H1 (cell line): ENCODE measurements around the gene MADD. TPM values are rescaled to one million over a fixed set of nuclear protein-coding genes. Genes with fewer than 3 reads are reported as not detected.

Source experiments
- CTCF ChIA-PET: fragments of 300-600 bp; sonication (Branson Sonifier 250); formaldehyde crosslinking; loops from one replicate; lab custom pipeline; 2021; ENCODE audit not compliant: partially characterized antibody; lab: Charles Lee
- POLR2A ChIA-PET: fragments of 300-600 bp; sonication (Branson Sonifier 250); formaldehyde crosslinking; loops from one replicate; lab custom pipeline; 2021; ENCODE audit warnings: inconsistent platforms; ENCODE audit not compliant: partially characterized antibody; lab: Charles Lee
- DNase-seq, 2 experiments: peaks; one replicate each; pipeline versions ENCODE4 v3.0.0 to v3.0.0-alpha.2; 2010 to 2022; ENCODE audit warnings: low spot score in 2 of 2, low read depth in 1 of 2, mixed read lengths in 1 of 2
- FAIRE-seq: peaks from 2 replicates; lab custom pipeline; 2011; peaks lifted over from hg19 to GRCh38; lab: Jason Lieb, UNC
- H2AFZ ChIP-seq: 2 replicates; pipeline ENCODE4 v1.8.1; 2012; ENCODE audit warnings: low read length, inconsistent platforms
- H2AK5ac ChIP-seq: 2 replicates; pipeline ENCODE4 v1.6.1; 2013; ENCODE audit warnings: low read depth, low read length
- H2BK120ac ChIP-seq: replicated peaks from 2 replicates; pipeline ENCODE3; 2013; ENCODE audit warnings: low read depth, low read length, inconsistent platforms
- H2BK12ac ChIP-seq: 2 replicates; pipeline ENCODE4 v1.6.1; 2013; ENCODE audit warnings: low read depth, low read length
- H2BK15ac ChIP-seq: 2 replicates; pipeline ENCODE4 v1.6.1; 2013; ENCODE audit warnings: low read length
- H2BK20ac ChIP-seq: 2 replicates; pipeline ENCODE4 v1.6.1; 2013; ENCODE audit warnings: low read length
- H2BK5ac ChIP-seq: 2 replicates; pipeline ENCODE4 v1.6.1; 2013; ENCODE audit warnings: low read depth, low read length
- H3K14ac ChIP-seq: 2 replicates; pipeline ENCODE4 v1.6.1; 2013; ENCODE audit warnings: inconsistent platforms; ENCODE audit not compliant: insufficient read length
- H3K18ac ChIP-seq: 2 replicates; pipeline ENCODE4 v1.6.1; 2013; ENCODE audit warnings: low read length; ENCODE audit errors: extremely low read depth
- H3K23ac ChIP-seq: 2 replicates; pipeline ENCODE4 v1.6.1; 2013; ENCODE audit warnings: inconsistent platforms; ENCODE audit not compliant: insufficient read length
- H3K23me2 ChIP-seq: 2 replicates; pipeline ENCODE4 v1.6.1; 2013; ENCODE audit warnings: low read depth, low read length
- H3K27ac ChIP-seq: 2 replicates; pipeline ENCODE4 v1.6.1; 2011; ENCODE audit warnings: low read depth, low read length, inconsistent platforms
- H3K27me3 ChIP-seq, 4 experiments: replicated peaks in 1 of 4; 1 replicate in 1 of 4; 2 replicates in 3 of 4; pipeline versions ENCODE4 v1.6.1 to v1.8.1; 2011 to 2013; ENCODE audit warnings: low read length in 3 of 4, mild to moderate bottlenecking in 3 of 4, inconsistent platforms in 2 of 4, mixed read lengths in 2 of 4, moderate library complexity in 1 of 4; ENCODE audit not compliant: control insufficient read depth in 3 of 4, insufficient read depth in 3 of 4; ENCODE audit errors: extremely low read depth in 1 of 4
- H3K36me3 ChIP-seq, 4 experiments: 2 replicates each; pipeline versions ENCODE4 v1.6.1 to v1.8.1; 2011 to 2013; ENCODE audit warnings: mild to moderate bottlenecking in 4 of 4, low read length in 3 of 4, moderate library complexity in 2 of 4, control low read depth in 1 of 4, inconsistent platforms in 1 of 4; ENCODE audit not compliant: insufficient read depth in 4 of 4, control insufficient read depth in 2 of 4
- H3K4ac ChIP-seq: replicated peaks from 2 replicates; pipeline ENCODE3; 2013; ENCODE audit warnings: low read length, low read depth, mixed read lengths, inconsistent platforms; ENCODE audit not compliant: insufficient read length
- H3K4me1 ChIP-seq, 4 experiments: replicated peaks in 1 of 4; 1 replicate in 1 of 4; 2 replicates in 3 of 4; pipeline versions ENCODE4 v1.6.1 to v1.8.1; 2011 to 2013; ENCODE audit warnings: low read length in 3 of 4, inconsistent platforms in 2 of 4, mixed read lengths in 1 of 4; ENCODE audit not compliant: insufficient read depth in 4 of 4, control insufficient read depth in 3 of 4
- H3K4me2 ChIP-seq, 2 experiments: 2 replicates each; pipeline versions ENCODE4 v1.6.1 to v1.8.1; 2011 to 2013; ENCODE audit warnings: low read depth in 2 of 2, low read length in 2 of 2, control low read depth in 1 of 2, inconsistent platforms in 1 of 2, mild to moderate bottlenecking in 1 of 2; ENCODE audit not compliant: insufficient read depth in 1 of 2
- H3K4me3 ChIP-seq, 4 experiments: fragments of 200-600, 300-600 bp in 1 of 4; sonication (generic), shearing (Covaris generic), sonication (Bioruptor Twin) in 1 of 4; 2 replicates each; pipeline versions ENCODE4 v1.5.1 to v1.8.1; 2011 to 2016; ENCODE audit warnings: low read length in 4 of 4, low read depth in 3 of 4, control low read depth in 2 of 4, inconsistent platforms in 2 of 4, mild to moderate bottlenecking in 2 of 4, mixed read lengths in 1 of 4, moderate library complexity in 1 of 4; ENCODE audit not compliant: insufficient read depth in 2 of 4; ENCODE audit errors: extremely low read depth in 1 of 4
- H3K56ac ChIP-seq: replicated peaks from 2 replicates; pipeline ENCODE3; 2013; ENCODE audit warnings: low read depth, mild to moderate bottlenecking, mixed read lengths, low read length, inconsistent platforms; ENCODE audit not compliant: insufficient read length
- H3K79me1 ChIP-seq: 2 replicates; pipeline ENCODE4 v1.6.1; 2013; ENCODE audit warnings: low read depth, low read length, control low read depth
- H3K79me2 ChIP-seq, 2 experiments: 2 replicates each; pipeline versions ENCODE4 v1.6.1 to v1.8.1; 2012 to 2013; ENCODE audit warnings: low read length in 2 of 2, mild to moderate bottlenecking in 2 of 2, inconsistent platforms in 1 of 2; ENCODE audit not compliant: insufficient read depth in 2 of 2, control insufficient read depth in 1 of 2
- H3K9ac ChIP-seq, 4 experiments: replicated peaks in 1 of 4; 1 replicate in 1 of 4; 2 replicates in 3 of 4; pipeline versions ENCODE4 v1.6.1 to v1.8.1; 2011 to 2013; ENCODE audit warnings: low read depth in 3 of 4, low read length in 3 of 4, control low read depth in 2 of 4, mild to moderate bottlenecking in 2 of 4, moderate library complexity in 2 of 4, inconsistent platforms in 1 of 4; ENCODE audit errors: extremely low read depth in 1 of 4
- H3K9me3 ChIP-seq, 2 experiments: 2 replicates each; pipeline versions ENCODE4 v1.6.1 to v1.8.1; 2012 to 2013; ENCODE audit warnings: mild to moderate bottlenecking in 2 of 2, moderate library complexity in 2 of 2, control low read depth in 1 of 2, inconsistent platforms in 1 of 2, low read depth in 1 of 2, low read length in 1 of 2, mixed read lengths in 1 of 2; ENCODE audit not compliant: insufficient read depth in 2 of 2
- H4K20me1 ChIP-seq, 2 experiments: replicated peaks in 1 of 2; 2 replicates each; pipeline versions ENCODE3 to v1.8.1; 2011 to 2013; ENCODE audit warnings: inconsistent platforms in 2 of 2, low read length in 2 of 2, mild to moderate bottlenecking in 1 of 2; ENCODE audit not compliant: insufficient read depth in 2 of 2, control insufficient read depth in 1 of 2
- H4K5ac ChIP-seq: 2 replicates; pipeline ENCODE4 v1.6.1; 2013; ENCODE audit warnings: low read length, low read depth, mixed read lengths, inconsistent platforms; ENCODE audit not compliant: insufficient read length
- H4K8ac ChIP-seq: 2 replicates; pipeline ENCODE4 v1.8.0; 2013; ENCODE audit warnings: mild to moderate bottlenecking, moderate library complexity, low read length, inconsistent platforms; ENCODE audit not compliant: insufficient read depth; ENCODE audit errors: extremely low read depth
- H4K91ac ChIP-seq: replicated peaks from 2 replicates; pipeline ENCODE3; 2013; ENCODE audit warnings: low read length, mixed read lengths, inconsistent platforms; ENCODE audit not compliant: insufficient read length
- CBX5 ChIP-seq: fragments of 300-800, 300-1000 bp; sonication (generic); IDR thresholded peaks from 2 replicates; pipeline ENCODE4 v1.7.1; 2016; ENCODE audit warnings: antibody characterized with exemption, low read length, low read depth
- JUND ChIP-seq: IDR thresholded peaks from 2 replicates; pipeline ENCODE4 v1.6.1; 2011; ENCODE audit warnings: mild to moderate bottlenecking, improper control_type of control experiment, low read length
- TBP ChIP-seq: IDR thresholded peaks from 2 replicates; pipeline ENCODE4 v1.6.1; 2011; ENCODE audit warnings: low read depth, low read length, improper control_type of control experiment
- WGBS, 2 experiments: shearing (Covaris generic) in 1 of 2; methylation state at CpG; one replicate each; pipeline versions ENCODE4 v1.1.6 to v1.1.7; 2013 to 2015; ENCODE audit warnings: low lambda C conversion rate in 2 of 2, mixed read lengths in 2 of 2, inconsistent platforms in 1 of 2, low coverage in 1 of 2, missing lambda C conversion rate in 1 of 2; ENCODE audit not compliant: insufficient replicate concordance in 2 of 2, insufficient coverage in 1 of 2, insufficient read length in 1 of 2; ENCODE audit errors: extremely low coverage in 1 of 2, missing lambda C conversion rate in 1 of 2; 5-methylcytosine and 5-hydroxymethylcytosine counted together
- polyA plus RNA-seq, 7 experiments: library from polyadenylated mRNA; depleted of rRNA in 3 of 7; stranded (reverse) in 5 of 7; unstranded in 2 of 7; fragments of >200 nt in 5 of 7; fragments of 200-250 nt in 2 of 7; gene quantifications; 1 replicate in 5 of 7; 2 replicates in 1 of 7; 4 replicates in 1 of 7; pipeline versions ENCODE4 v1.2.1 to v1.2.3, GENCODE V29; 2011 to 2013; ENCODE audit warnings: missing spikeins in 2 of 7, mixed read lengths in 2 of 7
- total RNA-seq: library from RNA; stranded (reverse); fragmentation: NEBNext Ultra II Directional; extraction: Animal tissue kit (Norgen Biotek cat#: 25700); gene quantifications from 2 replicates; pipeline ENCODE4 v1.2.1, GENCODE V29; 2021
- TF ChIP-seq, protein P1 (sequence below): IDR thresholded peaks from 2 replicates; pipeline ENCODE4 v1.6.1; 2012; ENCODE audit warnings: low read length, inconsistent platforms
- TF ChIP-seq, protein P2 (sequence below): IDR thresholded peaks from 2 replicates; pipeline ENCODE4 v1.6.1; 2011; ENCODE audit warnings: low read depth, mild to moderate bottlenecking, low read length; ENCODE audit not compliant: insufficient read depth

MADD gene
- total and polyA plus RNA-seq, 2 of the 8 experiments (the other 6 are each of a cell fraction or from before 2014, with no cell fraction given), result 32.5 to 45.4 TPM

GRCh38 chr11:47366020-47366490, 96.1 kb downstream of the MADD start:
- Histone ChIP-seq H3K27me3 (no peaks in the 10 kb centered on the region), H3K4me1 (no peaks in the 10 kb centered on the region), H3K4me3 (no peak overlapping the region), H2BK5ac (no peak overlapping the region), H3K79me2 (no peaks in the 10 kb centered on the region), H3K56ac (no peak overlapping the region), H4K5ac (no peak overlapping the region), H4K91ac (no peak overlapping the region), H2BK20ac (no peak overlapping the region), H4K20me1 (no peaks in the 10 kb centered on the region), H3K79me1 (no peaks in the 10 kb centered on the region), H2AK5ac (no peak overlapping the region), H3K14ac (no peak overlapping the region), H3K23me2 (no peaks in the 10 kb centered on the region; the same call in 1 of the 2 replicates), H2BK120ac (no peak overlapping the region), H3K23ac (no peak overlapping the region), H2BK15ac (no peak overlapping the region), H3K18ac (no peak overlapping the region), H3K4ac (no peak overlapping the region), H3K27ac (no peak overlapping the region), H4K8ac (no peak overlapping the region), H3K4me2 (no peak overlapping the region), H3K9ac (no peak overlapping the region), H3K36me3 (no peaks in the 10 kb centered on the region), H3K9me3 (no peaks in the 10 kb centered on the region), H2AFZ (no peak overlapping the region), H2BK12ac (no peak overlapping the region)
- TF ChIP-seq JUND, result no peak
- no peak for TF ChIP-seq TBP
- TF ChIP-seq CBX5, result no peak
- TF ChIP-seq, protein P1, sequence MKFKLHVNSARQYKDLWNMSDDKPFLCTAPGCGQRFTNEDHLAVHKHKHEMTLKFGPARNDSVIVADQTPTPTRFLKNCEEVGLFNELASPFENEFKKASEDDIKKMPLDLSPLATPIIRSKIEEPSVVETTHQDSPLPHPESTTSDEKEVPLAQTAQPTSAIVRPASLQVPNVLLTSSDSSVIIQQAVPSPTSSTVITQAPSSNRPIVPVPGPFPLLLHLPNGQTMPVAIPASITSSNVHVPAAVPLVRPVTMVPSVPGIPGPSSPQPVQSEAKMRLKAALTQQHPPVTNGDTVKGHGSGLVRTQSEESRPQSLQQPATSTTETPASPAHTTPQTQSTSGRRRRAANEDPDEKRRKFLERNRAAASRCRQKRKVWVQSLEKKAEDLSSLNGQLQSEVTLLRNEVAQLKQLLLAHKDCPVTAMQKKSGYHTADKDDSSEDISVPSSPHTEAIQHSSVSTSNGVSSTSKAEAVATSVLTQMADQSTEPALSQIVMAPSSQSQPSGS, result no peak
- TF ChIP-seq, protein P2, sequence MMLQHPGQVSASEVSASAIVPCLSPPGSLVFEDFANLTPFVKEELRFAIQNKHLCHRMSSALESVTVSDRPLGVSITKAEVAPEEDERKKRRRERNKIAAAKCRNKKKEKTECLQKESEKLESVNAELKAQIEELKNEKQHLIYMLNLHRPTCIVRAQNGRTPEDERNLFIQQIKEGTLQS, result no peak
- no peak for DNase-seq
- no peak for FAIRE-seq
- CTCF ChIA-PET, result interaction anchor here (0.6 kb wide), 2 partner anchors 47 to 72 kb away, joined by 3 read pairs; no protein-coding TSS in a partner anchor
- 93% methylated on average over 1 of the region's 1 CpG; no CpG with 5 or more reads in 1 of the 2 experiments for WGBS, 2 experiments
- POLR2A ChIA-PET, result no interaction called here
